ENCODE data around the gene EFNB2. TPM values are rescaled to one million over a fixed set of nuclear protein-coding genes. Genes with fewer than 3 reads are reported as not detected.

Gene EFNB2
- total RNA-seq, 4 donors from 2014 or later, result 10.0 to 20.2 (median 17.5) TPM

GRCh38 chr13:106534639-106535551 lies 567 bp downstream of the EFNB2 start:
- peaks cover 19 to 54% (median 50%) of the 10 kb centered on the region in 4 donors for H3K4me1 ChIP-seq
- DNase-seq (ENCODE audit: extremely low spot score), result no peak
- intact Hi-C loops (cut with DNase I), result loop anchor here (5.0 to 10.0 kb wide), 3 partner anchors 82 to 1960 kb away; no protein-coding TSS in a partner anchor
- no peaks in the 10 kb centered on the region for H3K27me3 ChIP-seq
- H3K9me3 ChIP-seq, result no peaks in the 10 kb centered on the region
- H3K27ac ChIP-seq (replicated peaks in 1 of 4), result peak overlapping the region; percentile 84 to 90 (median 84)
- H3K36me3 ChIP-seq, result no peaks in the 10 kb centered on the region
- H3K4me3 ChIP-seq, result peak overlapping the region; percentile 78 to 85 (median 82)
- WGBS, result 0% methylated on average over 18 of the region's 121 CpGs
- TF ChIP-seq, protein P1, sequence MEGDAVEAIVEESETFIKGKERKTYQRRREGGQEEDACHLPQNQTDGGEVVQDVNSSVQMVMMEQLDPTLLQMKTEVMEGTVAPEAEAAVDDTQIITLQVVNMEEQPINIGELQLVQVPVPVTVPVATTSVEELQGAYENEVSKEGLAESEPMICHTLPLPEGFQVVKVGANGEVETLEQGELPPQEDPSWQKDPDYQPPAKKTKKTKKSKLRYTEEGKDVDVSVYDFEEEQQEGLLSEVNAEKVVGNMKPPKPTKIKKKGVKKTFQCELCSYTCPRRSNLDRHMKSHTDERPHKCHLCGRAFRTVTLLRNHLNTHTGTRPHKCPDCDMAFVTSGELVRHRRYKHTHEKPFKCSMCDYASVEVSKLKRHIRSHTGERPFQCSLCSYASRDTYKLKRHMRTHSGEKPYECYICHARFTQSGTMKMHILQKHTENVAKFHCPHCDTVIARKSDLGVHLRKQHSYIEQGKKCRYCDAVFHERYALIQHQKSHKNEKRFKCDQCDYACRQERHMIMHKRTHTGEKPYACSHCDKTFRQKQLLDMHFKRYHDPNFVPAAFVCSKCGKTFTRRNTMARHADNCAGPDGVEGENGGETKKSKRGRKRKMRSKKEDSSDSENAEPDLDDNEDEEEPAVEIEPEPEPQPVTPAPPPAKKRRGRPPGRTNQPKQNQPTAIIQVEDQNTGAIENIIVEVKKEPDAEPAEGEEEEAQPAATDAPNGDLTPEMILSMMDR (IDR thresholded peaks at IDR 0.05), result no peak
- TF ChIP-seq EP300 (IDR thresholded peaks at IDR 0.05), result no peak
- no peak for TF ChIP-seq POLR2AphosphoS5 (IDR thresholded peaks at IDR 0.05)
- TF ChIP-seq POLR2A (IDR thresholded peaks at IDR 0.05; ENCODE audit: low read depth), result no peak

- H3K4me3 ChIP-seq, result peak overlapping the region; percentile 78 to 85 (median 82)
- H3K4me1 ChIP-seq, result peaks cover 19 to 57% (median 51%) of the 10 kb centered on the region in 4 donors
- WGBS, result under 1% methylated on average over 20 of the region's 66 CpGs
- no peak for DNase-seq (ENCODE audit: extremely low spot score)
- no peaks in the 10 kb centered on the region for H3K27me3 ChIP-seq
- TF ChIP-seq, protein P1 (IDR thresholded peaks at IDR 0.05), result no peak
- TF ChIP-seq POLR2A (IDR thresholded peaks at IDR 0.05; ENCODE audit: low read depth), result no peak
- no peak for TF ChIP-seq POLR2AphosphoS5 (IDR thresholded peaks at IDR 0.05)
- TF ChIP-seq EP300 (IDR thresholded peaks at IDR 0.05), result no peak
- H3K9me3 ChIP-seq, result no peaks in the 10 kb centered on the region
- intact Hi-C loops (cut with DNase I), result loop anchor here (5.0 to 10.0 kb wide), 3 partner anchors 83 to 1959 kb away; no protein-coding TSS in a partner anchor
- peak overlapping the region; percentile 84 to 90 (median 84) for H3K27ac ChIP-seq (replicated peaks in 1 of 4)
- H3K36me3 ChIP-seq, result no peaks in the 10 kb centered on the region
These were observed 1.4 kb downstream of the EFNB2 start for GRCh38 chr13:106533943-106534638.

GRCh38 chr13:106533101-106533942 lies 2.1 kb downstream of the EFNB2 start:
- peak overlapping the region; percentile 78 to 85 (median 82) for H3K4me3 ChIP-seq
- intact Hi-C loops (cut with DNase I), result loop anchor here (5.0 to 10.0 kb wide), 3 partner anchors 84 to 1959 kb away; no protein-coding TSS in a partner anchor
- H3K27ac ChIP-seq (replicated peaks in 1 of 4), result peak overlapping the region; percentile 84 to 90 (median 84)
- DNase-seq (ENCODE audit: extremely low spot score), result no peak
- H3K9me3 ChIP-seq, result no peaks in the 10 kb centered on the region
- no peaks in the 10 kb centered on the region for H3K36me3 ChIP-seq
- WGBS, result 5% methylated on average over 28 of the region's 44 CpGs
- H3K4me1 ChIP-seq, result peaks cover 21 to 59% (median 51%) of the 10 kb centered on the region in 4 donors
- TF ChIP-seq, protein P1 (IDR thresholded peaks at IDR 0.05), result peak; percentile 66 to 75 (median 74)
- TF ChIP-seq POLR2AphosphoS5 (IDR thresholded peaks at IDR 0.05) (peak in 1 of 2 donors; percentile 33), EP300 (IDR thresholded peaks at IDR 0.05) (no peak)
- H3K27me3 ChIP-seq, result no peaks in the 10 kb centered on the region

Measured in esophagus muscularis mucosa (tissue), 4 donors.